K562 (cell line): Measurements from ENCODE around the gene CCDC88A. TPM values are rescaled to one million over a fixed set of nuclear protein-coding genes. Genes with fewer than 3 reads are reported as not detected.

Source experiments
- CTBP1 ChIP-seq: fragments of 450-650 bp; IDR thresholded peaks from 2 replicates; pipeline ENCODE4 v1.6.1; 2016; ENCODE audit warnings: borderline replicate concordance
- SPI1 ChIP-seq: IDR thresholded peaks from 2 replicates; pipeline ENCODE4 v1.6.1; 2011; ENCODE audit warnings: low read depth, low read length, control low read depth, borderline replicate concordance
- TCF15 ChIP-seq: fragments of 250-450 bp; sonication (Bioruptor Pico); IDR thresholded peaks from 2 replicates; pipeline ENCODE4 v1.8.0; 2022; ENCODE audit warnings: moderate library complexity, mild to moderate bottlenecking, inconsistent platforms
- YY1 ChIP-seq, 3 experiments: IDR thresholded peaks; 2 replicates each; pipeline ENCODE4 v1.6.1; 2011; ENCODE audit warnings: low read length in 2 of 3, mild to moderate bottlenecking in 2 of 3, moderate library complexity in 2 of 3, borderline replicate concordance in 1 of 3, control low read depth in 1 of 3, low read depth in 1 of 3; ENCODE audit not compliant: insufficient read depth in 3 of 3, insufficient replicate concordance in 2 of 3, control insufficient read depth in 1 of 3, insufficient read length in 1 of 3; ENCODE audit errors: extremely low read depth in 1 of 3
- ZMIZ1 ChIP-seq, 2 experiments: fragments of 150-350 bp in 1 of 2; IDR thresholded peaks; 2 replicates each; pipeline ENCODE4 v1.6.1; 2012 to 2016; ENCODE audit warnings: low read depth in 2 of 2, low read length in 2 of 2, mild to moderate bottlenecking in 1 of 2, moderate library complexity in 1 of 2
- ZNF766 ChIP-seq: fragments of 200-800 bp; sonication (Bioruptor generic); conservative IDR thresholded peaks from 2 replicates; pipeline ENCODE4 v1.6.1; 2016; ENCODE audit warnings: missing genetic modification characterization, missing compliant biosample characterization
- polyA plus RNA-seq, 8 experiments: library from polyadenylated mRNA; depleted of rRNA in 4 of 8; stranded (reverse) in 5 of 8; unstranded in 3 of 8; fragments of >200 nt; fragmentation: Nextera tagmentation in 2 of 8; fragmentation: Illumina TruSeq in 1 of 8; extraction: Ambion mirVana in 2 of 8; extraction: Trizol in 1 of 8; gene quantifications; 2 replicates each; pipeline versions ENCODE4 v1.2.1 to v1.2.3, GENCODE V29; 2011 to 2014; ENCODE audit warnings: inconsistent platforms in 1 of 8, missing spikeins in 1 of 8
- total RNA-seq, 7 experiments: library from RNA; depleted of rRNA in 6 of 7; stranded (reverse); fragments of >200 nt in 6 of 7; fragmentation: Illumina TruSeq in 2 of 7; extraction: Trizol in 2 of 7; gene quantifications; 2 replicates each; pipeline versions ENCODE4 v1.2.1 to v1.2.3, GENCODE V29; 2011 to 2021; ENCODE audit warnings: low replicate concordance in 1 of 7

Gene CCDC88A
- total and polyA plus RNA-seq, 9 of the 15 experiments (the other 6 are each of a cell fraction or from before 2014, with no cell fraction given): 29.3 to 102 (median 55.6) TPM

GRCh38 chr2:55459279-55459678, 39.6 kb upstream of the CCDC88A start (continued):
- peak in 1 of 2 experiments; percentile 12; a peak in 1 of 4 replicates for TF ChIP-seq ZMIZ1 (IDR thresholded peaks at IDR 0.05; ENCODE audit: low read depth in 2 of 2, low read length in 2 of 2)
- TF ChIP-seq YY1 (IDR thresholded peaks at IDR 0.05; ENCODE audit: borderline replicate concordance in 1 of 3, control insufficient read depth in 1 of 3, extremely low read depth in 1 of 3, insufficient read depth in 3 of 3, insufficient read length in 1 of 3, insufficient replicate concordance in 2 of 3, low read depth in 1 of 3, low read length in 2 of 3): peak in 1 of 3 experiments; percentile 29
- peak; percentile 26; the same call in 1 of the 2 replicates for TF ChIP-seq CTBP1
- TF ChIP-seq TCF15: no peak
- peak; percentile 14; the same call in 1 of the 2 replicates for TF ChIP-seq ZNF766 (CRISPR knock-in tag)
- 0 out of 2 replicates have a peak, but pooled peaks have one; percentile 21 for TF ChIP-seq SPI1
